Measurements from ENCODE around the gene IGFL4.

DNA sequence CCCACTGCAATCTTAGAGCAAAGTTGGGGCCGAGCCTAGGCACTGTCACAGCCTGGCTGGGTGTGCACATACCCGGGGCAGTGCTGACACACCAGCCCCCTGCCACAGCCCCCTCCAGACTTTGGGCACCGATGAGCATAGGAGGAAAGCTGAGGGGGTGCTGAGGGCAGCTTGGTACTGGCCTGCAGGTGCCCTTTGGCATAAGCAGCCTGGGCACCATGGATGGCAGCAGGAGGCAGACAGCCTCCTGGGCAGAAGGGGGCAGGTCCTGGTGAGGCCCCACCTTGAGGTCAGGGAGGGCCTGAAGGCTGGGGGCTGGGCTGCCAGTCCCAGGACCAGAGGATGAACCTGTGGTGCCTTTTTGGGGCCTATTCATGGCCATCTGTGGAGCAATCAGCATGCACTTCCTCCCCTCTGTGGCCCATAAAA, 8.2 kb downstream of the IGFL4 start:
- no peak for TF ChIP-seq CTCF (conservative IDR thresholded peaks at IDR 0.05; ENCODE audit: low read depth, low read length)
- TF ChIP-seq POLR2A (IDR thresholded peaks at IDR 0.05; ENCODE audit: low read depth, low read length): no peak
- TF ChIP-seq USF2 (IDR thresholded peaks at IDR 0.05; ENCODE audit: low read depth, low read length): no peak
- TF ChIP-seq CEBPB (IDR thresholded peaks at IDR 0.05; ENCODE audit: low read depth, low read length): no peak
